ENCODE measurements around the gene KIRREL1. TPM values are rescaled to one million over a fixed set of nuclear protein-coding genes. Genes with fewer than 3 reads are reported as not detected.

KIRREL1 gene
- total RNA-seq, 1 experiment from 2014 or later, result 45.4 TPM

DNA sequence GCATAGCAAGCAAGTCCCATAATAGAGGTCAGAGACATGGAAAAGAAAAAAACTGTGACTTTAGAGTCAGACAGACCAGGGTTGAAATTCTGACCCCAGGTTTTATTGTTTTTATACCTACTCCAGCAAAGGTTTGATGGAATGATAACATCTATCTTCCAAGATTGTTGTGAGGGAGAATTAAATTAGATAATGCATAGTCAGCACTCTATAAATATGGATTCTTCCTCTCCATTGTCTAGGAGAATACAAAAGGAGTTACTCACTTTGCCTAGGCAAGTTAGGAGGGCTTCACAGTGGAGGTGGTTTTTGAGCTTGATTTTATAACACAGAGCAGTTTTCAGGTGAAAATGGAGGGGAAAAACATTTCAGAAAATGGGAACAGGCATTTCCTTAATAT is 46.9 kb downstream of the KIRREL1 start:
- peaks cover 20% of the 10 kb centered on the region for H3K36me3 Mint-ChIP-seq (ENCODE audit: insufficient read depth, unreplicated experiment)
- H3K4me3 Mint-ChIP-seq (ENCODE audit: unreplicated experiment), result no peak overlapping the region
- Histone ChIP-seq H3K36me3 (ENCODE audit: control insufficient read depth, insufficient read depth, low read length) (no peaks in the 10 kb centered on the region), H3K9me3 (no peaks in the 10 kb centered on the region), H3K4me1 (peaks cover 13% of the 10 kb centered on the region), H3K27me3 (replicated peaks; ENCODE audit: control insufficient read depth, insufficient read depth, low read length) (no peaks in the 10 kb centered on the region), H3K4me3 (ENCODE audit: low read depth, low read length) (no peak overlapping the region)
- POLR2A ChIA-PET, result no interaction called here
- BruUV-seq (replicated peaks), result no TSS peak
- H3K9me3 Mint-ChIP-seq (ENCODE audit: unreplicated experiment), result no peaks in the 10 kb centered on the region
- no peak overlapping the region for H3K27ac Mint-ChIP-seq (ENCODE audit: unreplicated experiment)
- DNase-seq, result no peak
- CTCF ChIA-PET, result interaction anchor here (0.7 kb wide), 1 partner anchor 579 kb away, joined by 3 read pairs; no protein-coding TSS in a partner anchor
- peaks cover 26% of the 10 kb centered on the region for H3K4me1 Mint-ChIP-seq (ENCODE audit: low read depth, unreplicated experiment)
- no peak for TF ChIP-seq CTCF (IDR thresholded peaks at IDR 0.05; ENCODE audit: insufficient read depth in 1 of 2, low read depth in 1 of 2, low read length in 1 of 2, severe bottlenecking in 1 of 2, unreplicated experiment in 1 of 2)
- no peaks in the 10 kb centered on the region for H3K27me3 Mint-ChIP-seq (ENCODE audit: insufficient read depth, unreplicated experiment)
- intact Hi-C loops (cut with micrococcal nuclease; ENCODE audit: unreplicated experiment), result no loop called here

GRCh38 chr1:158043232-158043631 is 49.8 kb downstream of the KIRREL1 start:
- Histone ChIP-seq H3K4me3 (ENCODE audit: low read depth, low read length) (no peak overlapping the region), H3K36me3 (ENCODE audit: control insufficient read depth, insufficient read depth, low read length) (no peaks in the 10 kb centered on the region), H3K9me3 (no peaks in the 10 kb centered on the region), H3K4me1 (peaks cover 14% of the 10 kb centered on the region), H3K27me3 (replicated peaks; ENCODE audit: control insufficient read depth, insufficient read depth, low read length) (no peaks in the 10 kb centered on the region)
- H3K27ac Mint-ChIP-seq (ENCODE audit: unreplicated experiment), result no peak overlapping the region
- intact Hi-C loops (cut with micrococcal nuclease; ENCODE audit: unreplicated experiment), result no loop called here
- no TSS peak for BruUV-seq (replicated peaks)
- H3K4me3 Mint-ChIP-seq (ENCODE audit: unreplicated experiment), result no peak overlapping the region
- POLR2A ChIA-PET, result no interaction called here
- no peak for DNase-seq
- no peaks in the 10 kb centered on the region for H3K9me3 Mint-ChIP-seq (ENCODE audit: unreplicated experiment)
- no peak for TF ChIP-seq CTCF (IDR thresholded peaks at IDR 0.05; ENCODE audit: insufficient read depth in 1 of 2, low read depth in 1 of 2, low read length in 1 of 2, severe bottlenecking in 1 of 2, unreplicated experiment in 1 of 2)
- H3K27me3 Mint-ChIP-seq (ENCODE audit: insufficient read depth, unreplicated experiment), result no peaks in the 10 kb centered on the region
- H3K4me1 Mint-ChIP-seq (ENCODE audit: low read depth, unreplicated experiment), result peaks cover 20% of the 10 kb centered on the region
- CTCF ChIA-PET, result interaction anchor here (0.8 kb wide), 1 partner anchor 78 kb away, joined by 4 read pairs; no protein-coding TSS in a partner anchor
- peaks cover 10% of the 10 kb centered on the region for H3K36me3 Mint-ChIP-seq (ENCODE audit: insufficient read depth, unreplicated experiment)

DNA sequence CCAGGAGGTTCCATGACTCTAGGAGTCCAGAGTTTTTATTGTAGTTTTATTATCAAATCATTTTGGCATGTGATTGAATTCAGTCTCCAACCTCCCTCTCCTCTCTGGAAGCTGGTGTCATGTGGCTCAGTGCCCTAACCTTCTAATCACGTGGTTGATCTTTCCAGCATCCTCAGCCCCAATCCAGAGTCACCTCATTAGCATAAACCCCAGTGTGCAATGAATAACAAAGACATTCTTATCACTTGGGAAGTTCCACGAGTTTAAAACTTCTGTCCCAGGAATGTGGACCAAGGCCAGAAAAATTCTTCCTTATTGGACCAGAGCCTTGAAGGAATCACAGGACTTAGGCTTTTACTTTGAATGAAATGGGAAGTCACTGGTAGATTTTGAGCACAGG is 52.2 kb downstream of the KIRREL1 start:
- POLR2A ChIA-PET, result no interaction called here
- intact Hi-C loops (cut with micrococcal nuclease; ENCODE audit: unreplicated experiment), result no loop called here
- no peaks in the 10 kb centered on the region for H3K9me3 Mint-ChIP-seq (ENCODE audit: unreplicated experiment)
- H3K36me3 ChIP-seq (ENCODE audit: control insufficient read depth, insufficient read depth, low read length), result no peaks in the 10 kb centered on the region
- peaks cover 14% of the 10 kb centered on the region for H3K4me1 ChIP-seq
- no peaks in the 10 kb centered on the region for H3K9me3 ChIP-seq
- H3K36me3 Mint-ChIP-seq (ENCODE audit: insufficient read depth, unreplicated experiment), result peaks cover 4% of the 10 kb centered on the region
- H3K4me3 ChIP-seq (ENCODE audit: low read depth, low read length), result no peak overlapping the region
- CTCF ChIA-PET, result no interaction called here
- H3K27me3 ChIP-seq (replicated peaks; ENCODE audit: control insufficient read depth, insufficient read depth, low read length), result no peaks in the 10 kb centered on the region
- no peaks in the 10 kb centered on the region for H3K27me3 Mint-ChIP-seq (ENCODE audit: insufficient read depth, unreplicated experiment)
- H3K27ac Mint-ChIP-seq (ENCODE audit: unreplicated experiment), result no peak overlapping the region
- no TSS peak for BruUV-seq (replicated peaks)
- no peak for DNase-seq
- H3K4me1 Mint-ChIP-seq (ENCODE audit: low read depth, unreplicated experiment), result peaks cover 20% of the 10 kb centered on the region
- no peak overlapping the region for H3K4me3 Mint-ChIP-seq (ENCODE audit: unreplicated experiment)
- TF ChIP-seq CTCF (IDR thresholded peaks at IDR 0.05; ENCODE audit: insufficient read depth in 1 of 2, low read depth in 1 of 2, low read length in 1 of 2, severe bottlenecking in 1 of 2, unreplicated experiment in 1 of 2), result no peak
